ENCODE results near the gene MAJIN.

MAJIN gene

GRCh38 chr11:64892411-64892831 lies 79.5 kb downstream of the MAJIN start:
- no peak for DNase-seq (ENCODE audit: low read depth)

- no peak for DNase-seq (ENCODE audit: low read depth)
Measured at GRCh38 chr11:64891880-64892279, 80.0 kb downstream of the MAJIN start.

- DNase-seq (ENCODE audit: low read depth), result no peak
Measured at GRCh38 chr11:64891215-64891848, 80.6 kb downstream of the MAJIN start.

- no peak for DNase-seq (ENCODE audit: low read depth)
Measured at GRCh38 chr11:64890522-64890939, 81.4 kb downstream of the MAJIN start.

GRCh38 chr11:64888729-64889511 lies 83.0 kb downstream of the MAJIN start:
- DNase-seq (ENCODE audit: low read depth), result no peak

GRCh38 chr11:64888406-64888728 lies 83.5 kb downstream of the MAJIN start:
- no peak for DNase-seq (ENCODE audit: low read depth)
